Panc1 (cell line): Measurements from ENCODE around the gene DVL1. TPM values are rescaled to one million over a fixed set of nuclear protein-coding genes. Genes with fewer than 3 reads are reported as not detected.

Source experiments
- ATAC-seq: fragments of 200-7000 bp; cut with Tn5 transposase; 2 replicates; pipeline ENCODE4 v1.9.1; 2020; ENCODE audit warnings: mild to moderate bottlenecking, moderate library complexity
- BruUV-seq: library from RNA; stranded (reverse); fragments of 400-500 nt; replicated peaks from 2 replicates; lab custom pipeline; 2021; lab: Mats Ljungman, UMichigan
- CTCF ChIA-PET: fragments of 300-600 bp; sonication (Branson Sonifier 250); formaldehyde crosslinking; loops from one replicate; lab custom pipeline; 2022; ENCODE audit warnings: antibody characterized with exemption; lab: Charles Lee
- POLR2A ChIA-PET: fragments of 300-600 bp; sonication (Branson Sonifier 250); formaldehyde crosslinking; loops from one replicate; lab custom pipeline; 2022; ENCODE audit warnings: antibody characterized with exemption; lab: Charles Lee
- DNase-seq: peaks from one replicate; pipeline ENCODE4 v3.0.0-alpha.2; 2010; ENCODE audit warnings: low read depth, low spot score
- H3K27ac ChIP-seq: 2 replicates; pipeline ENCODE4 v1.5.1; 2011; ENCODE audit warnings: mild to moderate bottlenecking, low read length, inconsistent platforms
- H3K27me3 ChIP-seq: fragments of 200-500 bp; sonication (Bioruptor generic); 2 replicates; pipeline ENCODE4 v1.6.0; 2014; ENCODE audit warnings: low read length, inconsistent platforms; ENCODE audit not compliant: control insufficient read depth, insufficient read depth
- H3K36me3 ChIP-seq: fragments of 200-500 bp; sonication (Bioruptor generic); 2 replicates; pipeline ENCODE4 v1.5.1; 2014; ENCODE audit warnings: inconsistent platforms, mild to moderate bottlenecking, low read length, moderate library complexity; ENCODE audit not compliant: control insufficient read depth, insufficient read depth
- H3K4me1 ChIP-seq: 2 replicates; pipeline ENCODE4 v1.5.1; 2011; ENCODE audit warnings: inconsistent platforms, mild to moderate bottlenecking, low read length, moderate library complexity; ENCODE audit not compliant: control insufficient read depth, insufficient read depth
- H3K4me3 ChIP-seq, 2 experiments: 2 replicates each; pipeline ENCODE4 v1.5.1; 2011 to 2012; ENCODE audit warnings: low read depth in 2 of 2, low read length in 2 of 2, mild to moderate bottlenecking in 2 of 2, inconsistent platforms in 1 of 2, moderate library complexity in 1 of 2
- H3K9me3 ChIP-seq: fragments of 200-500 bp; sonication (Bioruptor generic); 2 replicates; pipeline ENCODE4 v1.5.1; 2014; ENCODE audit warnings: low read depth, mild to moderate bottlenecking, inconsistent platforms, low read length, moderate library complexity; ENCODE audit not compliant: control insufficient read depth, insufficient read depth
- CTCF ChIP-seq: fragments of 450-650 bp; IDR thresholded peaks from 2 replicates; pipeline ENCODE4 v1.5.1; 2017; ENCODE audit warnings: mild to moderate bottlenecking
- POLR2AphosphoS5 ChIP-seq: IDR thresholded peaks from 2 replicates; pipeline ENCODE4 v1.6.1; 2012; ENCODE audit warnings: mild to moderate bottlenecking, low read depth, low read length, moderate library complexity
- REST ChIP-seq, 2 experiments: IDR thresholded peaks; 2 replicates each; pipeline ENCODE4 v1.6.1; 2011 to 2012; ENCODE audit warnings: low read depth in 2 of 2, control low read depth in 1 of 2, low read length in 1 of 2, mild to moderate bottlenecking in 1 of 2, moderate library complexity in 1 of 2; ENCODE audit not compliant: insufficient read depth in 1 of 2
- SIN3A ChIP-seq: IDR thresholded peaks from 2 replicates; pipeline ENCODE4 v1.6.1; 2012; ENCODE audit warnings: low read depth, mild to moderate bottlenecking, low read length, moderate library complexity, borderline replicate concordance; ENCODE audit not compliant: insufficient read depth
- TCF7L2 ChIP-seq: IDR thresholded peaks from 2 replicates; pipeline ENCODE4 v1.6.1; 2011; ENCODE audit warnings: mild to moderate bottlenecking, low read depth, low read length, inconsistent platforms
- in situ Hi-C: cut with HindIII; loops from 2 replicates; pipeline ENCODE4 v1.10.0; 2016; ENCODE audit warnings: low sequenced_read_pairs, low pct_unique_long_range_greater_than_20kb
- intact Hi-C: fragments of 100-400 bp; cut with micrococcal nuclease; formaldehyde crosslinking; loops from one replicate; pipeline ENCODE4 v1.10.0; 2022; ENCODE audit not compliant: unreplicated experiment
- total RNA-seq: library from RNA; stranded (reverse); gene quantifications from one replicate; pipeline ENCODE4 v1.2.1, GENCODE V29; 2021; ENCODE audit not compliant: unreplicated experiment

Gene DVL1
- total RNA-seq, 1 experiment from 2014 or later = 144 TPM

GRCh38 chr1:1354271-1355247 is 5.3 kb upstream of the DVL1 start:
- POLR2A ChIA-PET = interaction anchor here (0.6 kb wide), 1 partner anchor 72 kb away, joined by 3 read pairs; no protein-coding TSS in a partner anchor
- no peak overlapping the region; the same call in 1 of the 2 replicates for H3K27ac ChIP-seq

More at GRCh38 chr1:1354271-1355247, 5.3 kb upstream of the DVL1 start:
- ATAC-seq = no peak
- no peaks in the 10 kb centered on the region for H3K9me3 ChIP-seq
- in situ Hi-C loops = no loop called here
- TF ChIP-seq CTCF (no peak), TCF7L2 (no peak), POLR2AphosphoS5 (no peak; the same call in 1 of the 2 replicates), SIN3A (no peak), REST (IDR thresholded peaks at IDR 0.05; ENCODE audit: insufficient read depth in 1 of 2, low read depth in 2 of 2, low read length in 1 of 2) (no peak)
- H3K4me3 ChIP-seq = no peak overlapping the region
- H3K27me3 ChIP-seq = no peaks in the 10 kb centered on the region
- intact Hi-C loops = no loop called here
- H3K4me1 ChIP-seq = peaks cover 58% of the 10 kb centered on the region
- no peak for DNase-seq
- BruUV-seq = no TSS peak
- CTCF ChIA-PET = interaction anchor here (0.6 kb wide), 1 partner anchor 173 kb away, joined by 3 read pairs; no protein-coding TSS in a partner anchor
- no peaks in the 10 kb centered on the region for H3K36me3 ChIP-seq
